Measurements from ENCODE around the gene DEPDC1B. TPM values are rescaled to one million over a fixed set of nuclear protein-coding genes. Genes with fewer than 3 reads are reported as not detected.
A peak's percentile ranks its signal among the peaks of the same experiment; 100 is the strongest.

DEPDC1B gene, protein sequence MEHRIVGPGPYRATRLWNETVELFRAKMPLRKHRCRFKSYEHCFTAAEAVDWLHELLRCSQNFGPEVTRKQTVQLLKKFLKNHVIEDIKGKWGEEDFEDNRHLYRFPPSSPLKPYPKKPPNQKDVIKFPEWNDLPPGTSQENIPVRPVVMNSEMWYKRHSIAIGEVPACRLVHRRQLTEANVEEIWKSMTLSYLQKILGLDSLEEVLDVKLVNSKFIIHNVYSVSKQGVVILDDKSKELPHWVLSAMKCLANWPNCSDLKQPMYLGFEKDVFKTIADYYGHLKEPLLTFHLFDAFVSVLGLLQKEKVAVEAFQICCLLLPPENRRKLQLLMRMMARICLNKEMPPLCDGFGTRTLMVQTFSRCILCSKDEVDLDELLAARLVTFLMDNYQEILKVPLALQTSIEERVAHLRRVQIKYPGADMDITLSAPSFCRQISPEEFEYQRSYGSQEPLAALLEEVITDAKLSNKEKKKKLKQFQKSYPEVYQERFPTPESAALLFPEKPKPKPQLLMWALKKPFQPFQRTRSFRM
- total RNA-seq: 1 to 10 TPM in 1 of 2 donors, under 1 TPM in 1; 0.32 to 1.8 TPM

DNA sequence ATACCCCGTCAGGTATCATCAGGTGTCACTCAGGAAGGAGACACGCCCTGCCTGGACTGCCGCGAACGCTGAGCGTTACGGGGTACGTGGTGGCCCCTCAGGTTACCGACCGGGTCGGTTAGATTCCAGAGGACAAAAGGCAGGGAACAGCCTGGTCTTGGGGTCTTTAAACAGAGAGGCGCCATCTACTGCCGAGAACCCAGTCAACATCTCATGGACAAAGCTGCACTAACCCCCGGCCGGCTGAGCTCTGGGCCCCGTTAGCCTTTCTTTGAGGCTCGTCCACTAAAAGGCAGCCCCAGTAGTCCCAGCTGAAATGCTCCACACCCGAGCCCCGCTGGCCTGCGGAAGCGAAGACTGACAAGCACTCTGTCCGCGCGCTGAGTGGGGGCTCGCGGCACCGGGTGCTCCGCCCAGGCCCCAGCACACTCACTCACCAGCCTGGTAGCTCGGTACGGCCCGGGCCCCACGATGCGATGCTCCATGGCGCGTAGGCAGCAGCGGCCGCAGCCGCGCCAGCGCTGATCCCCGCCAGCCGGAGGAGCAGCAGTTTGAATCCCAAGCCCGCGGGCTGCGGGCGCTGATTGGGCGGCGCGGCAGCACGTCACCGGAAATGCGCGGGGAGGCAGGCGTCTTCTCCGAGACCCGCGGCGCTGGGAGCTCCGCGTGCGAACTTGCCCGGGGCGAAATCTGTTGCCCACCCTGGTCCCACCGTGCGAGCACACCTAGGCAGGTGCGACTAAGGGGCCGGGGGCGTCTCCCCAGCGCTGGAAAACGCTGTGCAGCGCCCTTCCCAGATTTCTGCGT is at the start of gene DEPDC1B:
TSS of gene DEPDC1B (minus strand) at position 558 of the 807 bp plus-strand sequence. CDS start at position 485, 73 bp downstream.
- TF ChIP-seq POLR2AphosphoS5 (IDR thresholded peaks at IDR 0.05) (peak; percentile 76), POLR2A (IDR thresholded peaks at IDR 0.05) (peak; percentile 73)
- TF ChIP-seq, protein P1, sequence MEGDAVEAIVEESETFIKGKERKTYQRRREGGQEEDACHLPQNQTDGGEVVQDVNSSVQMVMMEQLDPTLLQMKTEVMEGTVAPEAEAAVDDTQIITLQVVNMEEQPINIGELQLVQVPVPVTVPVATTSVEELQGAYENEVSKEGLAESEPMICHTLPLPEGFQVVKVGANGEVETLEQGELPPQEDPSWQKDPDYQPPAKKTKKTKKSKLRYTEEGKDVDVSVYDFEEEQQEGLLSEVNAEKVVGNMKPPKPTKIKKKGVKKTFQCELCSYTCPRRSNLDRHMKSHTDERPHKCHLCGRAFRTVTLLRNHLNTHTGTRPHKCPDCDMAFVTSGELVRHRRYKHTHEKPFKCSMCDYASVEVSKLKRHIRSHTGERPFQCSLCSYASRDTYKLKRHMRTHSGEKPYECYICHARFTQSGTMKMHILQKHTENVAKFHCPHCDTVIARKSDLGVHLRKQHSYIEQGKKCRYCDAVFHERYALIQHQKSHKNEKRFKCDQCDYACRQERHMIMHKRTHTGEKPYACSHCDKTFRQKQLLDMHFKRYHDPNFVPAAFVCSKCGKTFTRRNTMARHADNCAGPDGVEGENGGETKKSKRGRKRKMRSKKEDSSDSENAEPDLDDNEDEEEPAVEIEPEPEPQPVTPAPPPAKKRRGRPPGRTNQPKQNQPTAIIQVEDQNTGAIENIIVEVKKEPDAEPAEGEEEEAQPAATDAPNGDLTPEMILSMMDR (IDR thresholded peaks at IDR 0.05): peak in 2 of 4 experiments; percentile 4 to 21
- no peaks in the 10 kb centered on the region for H3K4me1 ChIP-seq (replicated peaks)
- H3K27ac ChIP-seq: peak within 1 kb of the TSS; percentile 78 to 80
- H3K27me3 ChIP-seq (replicated peaks; ENCODE audit: insufficient read depth): no peaks in the 10 kb centered on the region
- peak within 1 kb of the TSS; percentile 55 to 58 for H3K4me3 ChIP-seq
- no peaks in the 10 kb centered on the region for H3K9me3 ChIP-seq
- DNase-seq (ENCODE audit: low spot score): peak; percentile 87
- under 1% methylated on average over 26 of the region's 72 CpGs for WGBS
- H3K36me3 ChIP-seq: no peaks in the 10 kb centered on the region
- intact Hi-C loops (cut with DNase I): no loop called here

DNA sequence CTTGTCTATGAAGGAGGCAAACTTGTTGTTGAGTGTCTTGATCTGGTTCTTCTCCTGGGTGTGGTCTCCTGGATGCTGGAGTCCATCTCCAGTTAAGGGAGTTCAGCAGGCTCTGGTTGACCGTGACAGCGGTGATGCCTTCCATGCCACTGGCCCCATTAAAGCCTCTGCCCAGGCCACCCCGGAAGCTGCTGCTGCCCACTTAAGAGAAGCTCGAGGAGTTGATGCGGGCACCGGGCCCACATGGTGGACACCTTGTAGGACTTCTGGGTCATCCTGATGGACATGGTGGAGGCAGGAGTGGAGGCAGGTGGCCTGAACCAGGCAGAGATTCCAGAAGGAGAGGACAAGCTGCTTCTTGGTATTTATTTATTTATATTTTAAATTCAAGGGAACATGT is 44.7 kb upstream of the DEPDC1B start:
- intact Hi-C loops (cut with DNase I): no loop called here
- TF ChIP-seq POLR2AphosphoS5 (IDR thresholded peaks at IDR 0.05) (no peak), POLR2A (IDR thresholded peaks at IDR 0.05) (no peak)
- TF ChIP-seq, protein P1 (IDR thresholded peaks at IDR 0.05): no peak
- Histone ChIP-seq H3K4me1 (replicated peaks) (no peaks in the 10 kb centered on the region), H3K36me3 (no peaks in the 10 kb centered on the region), H3K27me3 (replicated peaks; ENCODE audit: insufficient read depth) (no peaks in the 10 kb centered on the region), H3K27ac (no peak overlapping the region), H3K9me3 (no peaks in the 10 kb centered on the region), H3K4me3 (no peak overlapping the region)
- 98% methylated on average over 6 of the region's 6 CpGs for WGBS
- no peak for DNase-seq (ENCODE audit: low spot score)

DNA sequence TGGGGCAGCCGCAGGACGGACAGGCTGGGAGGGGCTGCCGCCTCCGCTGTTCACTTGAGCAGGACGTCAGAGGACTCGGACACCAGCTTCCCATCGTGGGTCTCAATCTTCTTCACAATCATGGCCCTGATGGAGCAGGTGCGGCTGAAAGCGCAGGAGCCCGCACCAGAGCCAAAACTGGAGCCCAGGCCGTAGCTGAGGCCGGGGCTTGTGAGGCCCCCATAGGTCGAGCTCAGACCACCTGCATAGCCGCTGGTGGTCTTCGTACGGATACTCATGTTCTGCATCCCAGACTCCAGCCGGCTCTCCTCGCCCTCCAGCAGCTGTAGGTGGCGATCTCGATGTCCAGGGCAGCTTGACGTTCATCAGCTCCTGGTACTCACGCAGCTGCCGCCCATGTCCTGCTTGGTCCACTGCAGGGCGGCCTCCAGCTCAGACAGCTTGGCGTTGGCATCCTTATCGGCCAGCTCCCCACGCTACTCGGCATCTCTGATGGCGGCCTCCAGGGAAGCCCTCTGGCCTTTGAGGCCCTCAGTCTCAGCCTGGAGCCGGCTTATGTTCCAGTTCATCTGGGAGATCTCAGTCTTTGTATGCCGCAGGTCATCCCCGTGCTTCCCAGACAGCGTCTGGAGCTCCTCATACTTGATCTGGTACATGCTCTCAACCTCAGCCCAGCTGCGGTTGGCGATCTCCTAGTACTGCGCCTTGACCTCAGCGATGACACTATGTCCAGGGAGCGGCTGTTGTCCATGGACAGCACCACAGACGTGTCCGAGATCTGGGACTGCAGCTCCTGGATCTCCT is 43.7 kb upstream of the DEPDC1B start:
- H3K36me3 ChIP-seq: no peaks in the 10 kb centered on the region

DNA sequence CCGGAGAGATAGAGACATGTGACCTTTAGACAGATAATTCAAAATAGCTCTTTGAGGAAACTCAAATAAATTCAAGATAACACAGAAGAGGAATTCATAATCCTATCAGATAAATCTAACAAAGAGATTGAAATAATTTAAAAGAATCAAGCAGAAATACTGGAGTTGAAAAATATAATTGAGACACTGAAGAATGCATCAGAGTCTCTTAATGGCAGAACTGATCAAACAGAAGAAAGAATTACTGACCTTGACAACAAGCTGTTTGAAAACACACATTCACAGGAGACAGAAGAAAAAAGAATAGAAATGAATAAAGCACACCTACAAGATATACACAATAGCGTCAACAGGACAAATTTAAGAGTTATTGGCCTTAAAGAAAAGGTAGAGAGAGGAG is 40.4 kb upstream of the DEPDC1B start:
- intact Hi-C loops (cut with DNase I): no loop called here
- no peaks in the 10 kb centered on the region for H3K27me3 ChIP-seq (replicated peaks; ENCODE audit: insufficient read depth)
- no peak for DNase-seq (ENCODE audit: low spot score)
- H3K9me3 ChIP-seq: no peaks in the 10 kb centered on the region
- WGBS: 96% methylated on average over 2 of the region's 2 CpGs
- no peak overlapping the region for H3K27ac ChIP-seq
- no peak for TF ChIP-seq POLR2AphosphoS5 (IDR thresholded peaks at IDR 0.05)
- no peak for TF ChIP-seq POLR2A (IDR thresholded peaks at IDR 0.05)
- TF ChIP-seq, protein P1 (IDR thresholded peaks at IDR 0.05): no peak
- no peaks in the 10 kb centered on the region for H3K4me1 ChIP-seq (replicated peaks)
- H3K36me3 ChIP-seq: no peaks in the 10 kb centered on the region
- H3K4me3 ChIP-seq: no peak overlapping the region

More for the DNA sequence above, 43.7 kb upstream of the DEPDC1B start:
- 92% methylated on average over 40 of the region's 40 CpGs for WGBS
- H3K4me1 ChIP-seq (replicated peaks): no peaks in the 10 kb centered on the region
- H3K4me3 ChIP-seq: no peak overlapping the region
- no peaks in the 10 kb centered on the region for H3K9me3 ChIP-seq
- no peaks in the 10 kb centered on the region for H3K27me3 ChIP-seq (replicated peaks; ENCODE audit: insufficient read depth)
- intact Hi-C loops (cut with DNase I): no loop called here
- H3K27ac ChIP-seq: no peak overlapping the region
- TF ChIP-seq, protein P1 (IDR thresholded peaks at IDR 0.05): no peak
- no peak for TF ChIP-seq POLR2AphosphoS5 (IDR thresholded peaks at IDR 0.05)
- TF ChIP-seq POLR2A (IDR thresholded peaks at IDR 0.05): no peak
- DNase-seq (ENCODE audit: low spot score): no peak
